Esophagus muscularis mucosa (tissue), 4 donors: ENCODE measurements around the gene MICU1. TPM values are rescaled to one million over a fixed set of nuclear protein-coding genes. Genes with fewer than 3 reads are reported as not detected.
"Not testable (repeated sequence)": the region's sequence is repeated elsewhere in the genome, so short reads cannot be mapped to it uniquely, and the experiment has no call there.

Source experiments
- DNase-seq: peaks from one replicate; pipeline ENCODE4 v3.0.0-alpha.2; 2017; ENCODE audit errors: extremely low spot score
- H3K27ac ChIP-seq, 4 donors: fragments of 200-600 bp; sonication (generic); replicated peaks in 1 of 4; 1 replicate in 3 of 4; 2 replicates in 1 of 4; pipeline ENCODE4 v1.5.1; 2016 to 2019; ENCODE audit warnings: mild to moderate bottlenecking in 1 of 4
- H3K27me3 ChIP-seq, 4 donors: fragments of 200-600 bp; sonication (generic); one replicate each; pipeline versions ENCODE4 v1.5.1 to v1.6.0; 2016 to 2019
- H3K36me3 ChIP-seq, 4 donors: fragments of 200-600 bp; sonication (generic); one replicate each; pipeline ENCODE4 v1.5.1; 2016 to 2019
- H3K4me1 ChIP-seq, 4 donors: fragments of 200-600 bp; sonication (generic); one replicate each; pipeline ENCODE4 v1.5.1; 2016 to 2019
- H3K4me3 ChIP-seq, 4 donors: fragments of 200-600 bp; sonication (generic); 1 replicate in 2 of 4; 2 replicates in 2 of 4; pipeline ENCODE4 v1.5.1; 2016 to 2019; ENCODE audit warnings: mild to moderate bottlenecking in 4 of 4, moderate library complexity in 1 of 4
- H3K9me3 ChIP-seq, 4 donors: fragments of 200-600 bp; sonication (generic); 1 replicate in 3 of 4; 2 replicates in 1 of 4; pipeline ENCODE4 v1.5.1; 2016 to 2019
- CTCF ChIP-seq, 3 experiments: fragments of 200-600 bp in 2 of 3; fragments of 450-650 bp in 1 of 3; sonication (generic) in 2 of 3; IDR thresholded peaks; one replicate each; pipeline ENCODE4 v1.5.1; 2017 to 2019; ENCODE audit warnings: antibody characterized with exemption in 3 of 3, mild to moderate bottlenecking in 2 of 3, moderate library complexity in 1 of 3
- EP300 ChIP-seq: sonication (generic); formaldehyde crosslinking; IDR thresholded peaks from one replicate; pipeline ENCODE4 v1.6.1; 2017; ENCODE audit warnings: antibody characterized with exemption
- POLR2A ChIP-seq: fragments of 450-650 bp; IDR thresholded peaks from one replicate; pipeline ENCODE4 v1.6.1; 2017; ENCODE audit warnings: antibody characterized with exemption, moderate library complexity, mild to moderate bottlenecking, low read depth
- POLR2AphosphoS5 ChIP-seq, 2 donors: sonication (generic); formaldehyde crosslinking; IDR thresholded peaks; one replicate each; pipeline ENCODE4 v1.6.1; 2017; ENCODE audit warnings: antibody characterized with exemption in 2 of 2
- WGBS: methylation state at CpG from one replicate; pipeline ENCODE4 v1.1.5; 2018; 5-methylcytosine and 5-hydroxymethylcytosine counted together
- intact Hi-C: fragments of 100-400 bp; cut with DNase I; formaldehyde crosslinking; loops from one replicate; pipeline ENCODE4 v1.15.1; 2023
- total RNA-seq, 4 donors: library from RNA; depleted of rRNA; stranded (reverse); fragments of >200 nt; gene quantifications; one replicate each; pipeline versions ENCODE4 v1.1.0 to v1.2.1, GENCODE V29; 2016

The MICU1 gene
- total RNA-seq, 4 donors from 2014 or later: 31.6 to 39.7 (median 35.0) TPM

- Histone ChIP-seq H3K4me3 (no peak overlapping the region), H3K4me1 (no peaks in the 10 kb centered on the region), H3K36me3 (peaks cover 21 to 52% (median 34%) of the 10 kb centered on the region in 4 donors), H3K27ac (no peak overlapping the region), H3K9me3 (no peaks in the 10 kb centered on the region), H3K27me3 (no peaks in the 10 kb centered on the region)
- intact Hi-C loops: no loop called here
- WGBS: 90% methylated on average over 2 of the region's 2 CpGs
- DNase-seq: no peak
- TF ChIP-seq POLR2A (no peak), CTCF (IDR thresholded peaks at IDR 0.05) (no peak), POLR2AphosphoS5 (IDR thresholded peaks at IDR 0.05) (no peak), EP300 (no peak)
Observed at GRCh38 chr10:72477463-72477862, 148.4 kb downstream of the MICU1 start.

DNA sequence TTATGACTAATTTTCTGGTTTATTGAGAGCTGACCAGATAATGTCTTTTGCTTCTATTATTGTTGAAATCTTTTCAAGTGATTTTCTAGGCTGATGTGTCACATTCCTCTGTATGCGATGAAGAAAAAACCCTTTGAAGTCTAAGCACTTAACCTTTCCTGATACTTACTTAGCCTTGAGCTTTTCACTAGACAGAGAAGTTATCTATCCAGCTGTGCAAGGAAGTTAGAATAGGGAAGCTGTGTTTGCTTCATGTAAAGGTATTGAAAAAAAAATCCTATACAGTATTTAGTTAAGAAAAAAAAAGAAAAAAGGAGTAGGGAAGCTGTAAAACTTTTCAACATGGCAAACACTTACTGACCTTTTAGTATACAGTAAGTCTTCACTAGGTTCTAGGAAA, 153.6 kb downstream of the MICU1 start:
- H3K36me3 ChIP-seq: peaks cover 27 to 70% (median 37%) of the 10 kb centered on the region in 4 donors
- intact Hi-C loops: no loop called here
- H3K4me1 ChIP-seq: no peaks in the 10 kb centered on the region
- no peaks in the 10 kb centered on the region for H3K9me3 ChIP-seq
- TF ChIP-seq POLR2AphosphoS5 (IDR thresholded peaks at IDR 0.05) (no peak), CTCF (IDR thresholded peaks at IDR 0.05) (no peak), POLR2A (no peak), EP300 (no peak)
- 97% methylated on average over 1 of the region's 1 CpG for WGBS
- no peak overlapping the region for H3K27ac ChIP-seq
- DNase-seq: no peak
- no peak overlapping the region for H3K4me3 ChIP-seq
- H3K27me3 ChIP-seq: no peaks in the 10 kb centered on the region

GRCh38 chr10:72470666-72471065, 155.2 kb downstream of the MICU1 start:
- TF ChIP-seq EP300: no peak
- no peak for TF ChIP-seq CTCF (IDR thresholded peaks at IDR 0.05)
- TF ChIP-seq POLR2AphosphoS5 (IDR thresholded peaks at IDR 0.05): no peak
- no peak for TF ChIP-seq POLR2A
- intact Hi-C loops: no loop called here
- H3K27me3 ChIP-seq: no peaks in the 10 kb centered on the region
- 100% methylated on average over 1 of the region's 1 CpG for WGBS
- no peak for DNase-seq
- H3K4me1 ChIP-seq: no peaks in the 10 kb centered on the region
- no peak overlapping the region for H3K27ac ChIP-seq
- no peak overlapping the region for H3K4me3 ChIP-seq
- H3K36me3 ChIP-seq: peaks cover 16 to 54% (median 30%) of the 10 kb centered on the region in 4 donors
- no peaks in the 10 kb centered on the region for H3K9me3 ChIP-seq

- H3K4me1 ChIP-seq, H3K27me3 ChIP-seq, intact Hi-C loops, H3K9me3 ChIP-seq, DNase-seq, H3K4me3 ChIP-seq, H3K27ac ChIP-seq: not testable (repeated sequence)
- peaks cover 0 to 32% (median 7%) of the 10 kb centered on the region in 4 donors for H3K36me3 ChIP-seq
- 95% methylated on average over 7 of the region's 7 CpGs for WGBS
Observed at GRCh38 chr10:72467064-72467463, 158.8 kb downstream of the MICU1 start.

DNA sequence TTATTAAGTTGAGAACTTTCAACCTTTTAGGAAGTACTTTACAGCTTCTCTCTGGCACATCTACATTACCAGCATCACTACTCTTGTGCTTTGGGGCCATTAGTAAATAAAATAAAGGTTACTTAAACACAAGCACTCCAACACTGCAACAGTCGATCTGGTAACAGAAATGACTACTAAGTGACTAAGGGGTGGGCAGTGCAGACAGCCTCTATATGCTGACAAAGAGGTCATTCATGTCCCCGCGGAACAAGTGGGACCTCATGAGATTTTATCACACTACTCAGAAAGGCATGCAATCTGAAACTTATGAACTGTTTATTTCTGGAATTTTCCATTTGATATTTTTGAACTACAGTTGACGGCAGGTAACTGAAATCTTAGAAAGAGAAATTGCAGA, 159.9 kb downstream of the MICU1 start:
- Histone ChIP-seq H3K4me1 (peaks cover 0 to 4% (median 0%) of the 10 kb centered on the region in 4 donors), H3K4me3 (no peak overlapping the region), H3K9me3 (no peaks in the 10 kb centered on the region), H3K27me3 (no peaks in the 10 kb centered on the region), H3K36me3 (peaks cover 0 to 26% (median 7%) of the 10 kb centered on the region in 4 donors), H3K27ac (no peak overlapping the region)
- TF ChIP-seq CTCF (IDR thresholded peaks at IDR 0.05) (no peak), POLR2A (no peak), EP300 (no peak), POLR2AphosphoS5 (IDR thresholded peaks at IDR 0.05) (no peak)
- 88% methylated on average over 4 of the region's 4 CpGs for WGBS
- intact Hi-C loops: no loop called here
- no peak for DNase-seq
